ENCODE results near the gene SYNE2. TPM values are rescaled to one million over a fixed set of nuclear protein-coding genes. Genes with fewer than 3 reads are reported as not detected.
"Not testable (repeated sequence)": the region's sequence is repeated elsewhere in the genome, so short reads cannot be mapped to it uniquely, and the experiment has no call there.

SYNE2 gene, protein sequence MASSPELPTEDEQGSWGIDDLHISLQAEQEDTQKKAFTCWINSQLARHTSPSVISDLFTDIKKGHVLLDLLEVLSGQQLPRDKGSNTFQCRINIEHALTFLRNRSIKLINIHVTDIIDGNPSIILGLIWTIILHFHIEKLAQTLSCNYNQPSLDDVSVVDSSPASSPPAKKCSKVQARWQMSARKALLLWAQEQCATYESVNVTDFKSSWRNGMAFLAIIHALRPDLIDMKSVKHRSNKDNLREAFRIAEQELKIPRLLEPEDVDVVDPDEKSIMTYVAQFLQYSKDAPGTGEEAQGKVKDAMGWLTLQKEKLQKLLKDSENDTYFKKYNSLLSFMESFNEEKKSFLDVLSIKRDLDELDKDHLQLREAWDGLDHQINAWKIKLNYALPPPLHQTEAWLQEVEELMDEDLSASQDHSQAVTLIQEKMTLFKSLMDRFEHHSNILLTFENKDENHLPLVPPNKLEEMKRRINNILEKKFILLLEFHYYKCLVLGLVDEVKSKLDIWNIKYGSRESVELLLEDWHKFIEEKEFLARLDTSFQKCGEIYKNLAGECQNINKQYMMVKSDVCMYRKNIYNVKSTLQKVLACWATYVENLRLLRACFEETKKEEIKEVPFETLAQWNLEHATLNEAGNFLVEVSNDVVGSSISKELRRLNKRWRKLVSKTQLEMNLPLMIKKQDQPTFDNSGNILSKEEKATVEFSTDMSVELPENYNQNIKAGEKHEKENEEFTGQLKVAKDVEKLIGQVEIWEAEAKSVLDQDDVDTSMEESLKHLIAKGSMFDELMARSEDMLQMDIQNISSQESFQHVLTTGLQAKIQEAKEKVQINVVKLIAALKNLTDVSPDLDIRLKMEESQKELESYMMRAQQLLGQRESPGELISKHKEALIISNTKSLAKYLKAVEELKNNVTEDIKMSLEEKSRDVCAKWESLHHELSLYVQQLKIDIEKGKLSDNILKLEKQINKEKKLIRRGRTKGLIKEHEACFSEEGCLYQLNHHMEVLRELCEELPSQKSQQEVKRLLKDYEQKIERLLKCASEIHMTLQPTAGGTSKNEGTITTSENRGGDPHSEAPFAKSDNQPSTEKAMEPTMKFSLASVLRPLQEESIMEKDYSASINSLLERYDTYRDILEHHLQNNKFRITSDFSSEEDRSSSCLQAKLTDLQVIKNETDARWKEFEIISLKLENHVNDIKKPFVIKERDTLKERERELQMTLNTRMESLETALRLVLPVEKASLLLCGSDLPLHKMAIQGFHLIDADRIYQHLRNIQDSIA (N-terminal part only)
- total RNA-seq (2021): 90.3 and 94.2 TPM in 2 replicates
- percentile 81 among the genes with signal in this experiment for Bru-seq, nascent RNA
- BruChase-seq, experiment 1, labeled RNA remaining after a 2-hour chase: percentile 75 among the genes with signal in this experiment
- BruChase-seq, experiment 2, labeled RNA remaining after a 6-hour chase: percentile 82 among the genes with signal in this experiment
- long read RNA-seq, partial matches to known transcripts: 6 of 13 reads
- long read RNA-seq, other reads (novel, unspliced or antisense): 7 of 13 reads

DNA sequence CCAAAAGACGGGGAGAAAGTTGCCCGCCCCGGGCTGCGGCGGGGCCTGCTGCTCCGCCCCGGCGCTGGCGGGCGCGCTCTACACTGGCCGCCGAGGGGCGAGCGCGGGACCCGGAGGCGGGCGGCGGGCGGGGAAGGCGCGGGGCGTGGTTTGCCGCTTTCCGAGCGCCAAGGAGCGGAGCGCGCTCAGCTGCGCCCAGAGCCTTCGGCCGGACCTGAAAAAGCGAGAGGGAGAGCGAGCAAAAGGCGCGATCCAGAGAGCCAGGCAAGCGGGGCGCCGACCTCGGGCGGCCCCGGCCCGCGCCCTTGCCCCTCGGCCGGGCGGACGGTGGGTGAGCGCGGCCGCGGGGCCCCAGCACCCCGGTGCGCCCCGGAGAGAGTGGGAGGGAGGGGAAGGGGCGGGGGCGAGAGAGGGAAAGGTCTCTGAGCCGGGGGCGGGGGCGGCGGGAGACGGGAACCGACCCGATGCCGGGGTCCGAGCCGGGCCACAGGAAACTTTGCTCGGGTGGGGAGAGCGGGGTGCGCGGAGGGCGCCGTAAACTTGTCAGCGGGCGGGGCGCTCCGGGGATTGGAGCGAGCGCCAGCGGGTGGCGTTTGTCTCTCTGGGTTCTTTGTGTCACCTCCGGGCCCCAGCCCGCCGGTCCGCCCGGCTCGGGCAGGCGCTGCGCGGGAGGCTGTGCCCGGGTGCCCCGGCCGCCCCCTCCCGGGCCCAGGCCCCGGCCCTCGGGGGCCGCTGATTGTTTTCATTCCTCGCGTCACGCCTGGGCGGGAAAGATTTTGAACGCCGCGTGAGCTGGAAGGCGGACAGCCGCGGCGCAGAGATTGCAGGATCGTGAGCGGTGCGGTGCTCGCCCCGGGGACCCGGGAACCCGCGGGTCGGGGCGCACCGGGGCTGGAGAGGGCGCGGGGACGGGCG is at the start of gene SYNE2:
TSS of gene SYNE2 (plus strand) at position 188 of the 915 bp plus-strand sequence. CDS start 56,145 bp downstream, outside the sequence.
- TF ChIP-seq, protein P1, sequence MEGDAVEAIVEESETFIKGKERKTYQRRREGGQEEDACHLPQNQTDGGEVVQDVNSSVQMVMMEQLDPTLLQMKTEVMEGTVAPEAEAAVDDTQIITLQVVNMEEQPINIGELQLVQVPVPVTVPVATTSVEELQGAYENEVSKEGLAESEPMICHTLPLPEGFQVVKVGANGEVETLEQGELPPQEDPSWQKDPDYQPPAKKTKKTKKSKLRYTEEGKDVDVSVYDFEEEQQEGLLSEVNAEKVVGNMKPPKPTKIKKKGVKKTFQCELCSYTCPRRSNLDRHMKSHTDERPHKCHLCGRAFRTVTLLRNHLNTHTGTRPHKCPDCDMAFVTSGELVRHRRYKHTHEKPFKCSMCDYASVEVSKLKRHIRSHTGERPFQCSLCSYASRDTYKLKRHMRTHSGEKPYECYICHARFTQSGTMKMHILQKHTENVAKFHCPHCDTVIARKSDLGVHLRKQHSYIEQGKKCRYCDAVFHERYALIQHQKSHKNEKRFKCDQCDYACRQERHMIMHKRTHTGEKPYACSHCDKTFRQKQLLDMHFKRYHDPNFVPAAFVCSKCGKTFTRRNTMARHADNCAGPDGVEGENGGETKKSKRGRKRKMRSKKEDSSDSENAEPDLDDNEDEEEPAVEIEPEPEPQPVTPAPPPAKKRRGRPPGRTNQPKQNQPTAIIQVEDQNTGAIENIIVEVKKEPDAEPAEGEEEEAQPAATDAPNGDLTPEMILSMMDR (conservative IDR thresholded peaks at IDR 0.05): no peak
- no peak for TF ChIP-seq EZH2 (IDR thresholded peaks at IDR 0.05; ENCODE audit: low read depth)
- Histone ChIP-seq H3F3A (ENCODE audit: insufficient read depth, low read depth) (0 out of 2 replicates have a peak, but pooled peaks cover 4% of the 10 kb centered on the region), H3K9me2 (ENCODE audit: insufficient read depth) (no peaks in the 10 kb centered on the region), H3K79me2 (ENCODE audit: low read depth) (peaks cover 39% of the 10 kb centered on the region), H3K27me3 (ENCODE audit: insufficient read depth, low read depth) (no peaks in the 10 kb centered on the region), H3K36me3 (ENCODE audit: low read depth) (no peaks in the 10 kb centered on the region), H3K9me3 (ENCODE audit: insufficient read depth, low read depth) (no peaks in the 10 kb centered on the region), H2AFZ (peak within 1 kb of the TSS; percentile 89), H3K27ac (no peak within 1 kb of the TSS), H4K20me1 (ENCODE audit: insufficient read depth) (no peaks in the 10 kb centered on the region), H3K4me2 (peak within 1 kb of the TSS; percentile 99), H3K4me3 (peak within 1 kb of the TSS; percentile 72), H3K4me1 (replicated peaks; ENCODE audit: insufficient read depth) (peaks cover 23% of the 10 kb centered on the region)
- intact Hi-C loops (cut with micrococcal nuclease; ENCODE audit: unreplicated experiment): loop anchor here (1.0 to 10.0 kb wide), 5 partner anchors 11 to 208 kb away; partner anchors contain the start of gene WDR89
- CTCF ChIA-PET: no interaction called here
- BruUV-seq (replicated peaks): no TSS peak
- POLR2A ChIA-PET (ENCODE audit: unreplicated experiment): interaction anchor here (0.6 kb wide), 2 partner anchors 14 to 56 kb away, joined by 3 read pairs; no protein-coding TSS in a partner anchor
- DNase-seq: peak; percentile 52 to 87

DNA sequence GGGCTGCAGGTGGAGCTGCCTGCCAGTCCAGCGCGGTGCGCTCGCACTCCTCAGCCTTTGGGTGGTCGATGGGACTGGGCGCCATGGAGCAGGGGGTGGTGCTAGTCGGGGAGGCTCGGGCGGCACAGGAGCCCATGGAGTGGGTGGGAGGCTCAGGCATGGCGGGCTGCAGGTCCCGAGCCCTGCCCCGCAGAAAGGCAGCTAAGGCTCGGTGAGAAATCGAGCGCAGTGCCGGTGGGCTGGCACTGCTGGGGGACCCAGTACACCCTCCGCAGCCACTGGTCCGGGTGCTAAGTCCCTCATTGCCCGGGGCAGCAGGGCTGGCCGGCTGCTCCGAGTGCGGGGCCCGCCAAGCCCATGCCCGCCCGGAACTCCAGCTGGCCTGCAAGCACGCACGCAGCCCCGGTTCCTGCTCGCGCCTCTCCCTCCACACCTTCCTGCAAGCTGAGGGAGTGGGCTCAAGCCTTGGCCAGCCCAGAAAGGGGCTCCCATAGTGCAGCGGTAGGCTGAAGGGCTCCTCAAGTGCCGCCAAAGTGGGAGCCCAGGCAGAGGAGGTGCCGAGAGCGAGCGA is 49.5 kb upstream of the SYNE2 start:
- H3K9me2 ChIP-seq (ENCODE audit: insufficient read depth); H3K4me2 ChIP-seq; CTCF ChIA-PET; H3K36me3 ChIP-seq (ENCODE audit: low read depth); H3K4me1 ChIP-seq (replicated peaks; ENCODE audit: insufficient read depth); BruUV-seq (replicated peaks); H3K9me3 ChIP-seq (ENCODE audit: insufficient read depth, low read depth); DNase-seq; H3F3A ChIP-seq (ENCODE audit: insufficient read depth, low read depth); H3K27ac ChIP-seq; H2AFZ ChIP-seq; H3K79me2 ChIP-seq (ENCODE audit: low read depth); H3K4me3 ChIP-seq; H4K20me1 ChIP-seq (ENCODE audit: insufficient read depth); H3K27me3 ChIP-seq (ENCODE audit: insufficient read depth, low read depth); intact Hi-C loops (cut with micrococcal nuclease; ENCODE audit: unreplicated experiment): not testable (repeated sequence)
- POLR2A ChIA-PET (ENCODE audit: unreplicated experiment): interaction anchor here (0.6 kb wide), 1 partner anchor 19 kb away, joined by 4 read pairs; no protein-coding TSS in a partner anchor

DNA sequence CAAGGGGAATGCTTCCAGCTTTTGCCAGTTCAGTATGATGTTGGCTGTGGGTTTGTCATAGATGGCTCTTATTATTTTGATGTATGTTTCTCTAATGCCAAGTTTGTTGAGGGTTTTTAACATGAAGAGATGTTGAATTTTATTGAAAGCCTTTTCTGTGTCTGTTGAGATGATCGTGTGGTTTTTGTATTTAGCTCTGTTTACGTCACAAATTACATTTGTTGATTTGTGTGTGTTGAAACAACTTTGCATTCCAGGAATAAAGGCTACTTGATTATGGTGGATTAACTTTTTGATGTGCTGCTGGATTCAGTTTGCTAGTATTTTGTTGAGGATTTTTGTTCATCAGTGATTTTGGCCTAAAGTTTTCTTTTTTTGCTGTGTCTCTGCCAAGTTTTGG is 46.7 kb upstream of the SYNE2 start:
- H4K20me1 ChIP-seq (ENCODE audit: insufficient read depth); POLR2A ChIA-PET (ENCODE audit: unreplicated experiment); H3K79me2 ChIP-seq (ENCODE audit: low read depth); H2AFZ ChIP-seq; BruUV-seq (replicated peaks); H3K27me3 ChIP-seq (ENCODE audit: insufficient read depth, low read depth); H3K4me3 ChIP-seq; CTCF ChIA-PET; H3K9me2 ChIP-seq (ENCODE audit: insufficient read depth); H3K9me3 ChIP-seq (ENCODE audit: insufficient read depth, low read depth); H3K4me2 ChIP-seq; H3K27ac ChIP-seq; H3F3A ChIP-seq (ENCODE audit: insufficient read depth, low read depth); DNase-seq; H3K4me1 ChIP-seq (replicated peaks; ENCODE audit: insufficient read depth); intact Hi-C loops (cut with micrococcal nuclease; ENCODE audit: unreplicated experiment); H3K36me3 ChIP-seq (ENCODE audit: low read depth): not testable (repeated sequence)

DNA sequence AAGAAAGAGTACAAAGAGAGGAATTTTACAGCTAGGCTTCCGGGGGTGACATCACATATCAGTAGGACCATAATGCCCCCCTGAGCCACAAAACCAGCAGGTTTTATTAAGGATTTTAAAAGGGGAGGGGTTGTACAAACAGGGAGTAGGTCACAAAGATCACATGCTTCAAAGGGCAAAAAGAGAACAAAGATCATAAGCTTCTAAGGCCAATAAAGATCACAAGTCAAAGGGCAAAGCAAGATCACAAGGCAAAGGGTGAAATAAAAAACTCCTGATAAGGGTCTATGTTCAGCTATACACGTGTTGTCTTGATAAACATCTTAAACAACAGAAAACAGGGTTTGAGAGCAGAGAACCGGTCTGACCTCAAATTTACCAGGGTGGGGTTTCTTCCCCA is 41.1 kb upstream of the SYNE2 start:
- H4K20me1 ChIP-seq (ENCODE audit: insufficient read depth); H3K4me1 ChIP-seq (replicated peaks; ENCODE audit: insufficient read depth); H3K4me3 ChIP-seq; H3F3A ChIP-seq (ENCODE audit: insufficient read depth, low read depth); CTCF ChIA-PET; intact Hi-C loops (cut with micrococcal nuclease; ENCODE audit: unreplicated experiment); H3K9me2 ChIP-seq (ENCODE audit: insufficient read depth); H3K79me2 ChIP-seq (ENCODE audit: low read depth); H2AFZ ChIP-seq; DNase-seq; H3K36me3 ChIP-seq (ENCODE audit: low read depth); H3K4me2 ChIP-seq; H3K27ac ChIP-seq; H3K27me3 ChIP-seq (ENCODE audit: insufficient read depth, low read depth); BruUV-seq (replicated peaks): not testable (repeated sequence)
- POLR2A ChIA-PET (ENCODE audit: unreplicated experiment): interaction anchor here (0.6 kb wide), 1 partner anchor 172 kb away, joined by 10 read pairs; no protein-coding TSS in a partner anchor
- H3K9me3 ChIP-seq (ENCODE audit: insufficient read depth, low read depth): peaks cover 16% of the 10 kb centered on the region; the same call in 1 of the 2 replicates

Data from PC-9 (cell line).